HepG2 (cell line): ENCODE results near the gene CCDC201. TPM values are rescaled to one million over a fixed set of nuclear protein-coding genes. Genes with fewer than 3 reads are reported as not detected.

Experiments
- ATAC-seq: fragments of 200-7000 bp; cut with Tn5 transposase; 3 replicates; pipeline ENCODE4 v1.9.1; 2020; ENCODE audit warnings: mild to moderate bottlenecking, moderate library complexity
- BruUV-seq: library from RNA; stranded (reverse); fragments of 400-500 nt; replicated peaks from 2 replicates; lab custom pipeline; 2021; lab: Mats Ljungman, UMichigan
- CTCF ChIA-PET: fragments of 300-600 bp; formaldehyde crosslinking; extraction: SDS; loops from one replicate; lab custom pipeline; 2021; ENCODE audit warnings: low total read pairs, inconsistent platforms, low intra/inter-chr PET ratio; lab: Yijun Ruan, JAX
- POLR2A ChIA-PET: fragments of 350-600 bp; sonication (Branson Sonifier 250); formaldehyde crosslinking; loops from one replicate; lab custom pipeline; 2020; ENCODE audit warnings: antibody characterized with exemption, inconsistent platforms; lab: Yijun Ruan, JAX
- DNase-seq: peaks from one replicate; pipeline ENCODE4 v3.0.0-alpha.2; 2015; ENCODE audit warnings: low spot score
- FAIRE-seq: peaks from 3 replicates; lab custom pipeline; 2011; peaks lifted over from hg19 to GRCh38; lab: Jason Lieb, UNC
- H2AFZ ChIP-seq: one replicate; pipeline ENCODE4 v1.6.1; 2011; ENCODE audit warnings: low read length, inconsistent platforms
- H3K27ac ChIP-seq: fragments of 300-600 bp; 3 replicates; pipeline ENCODE4 v1.8.0; 2011; ENCODE audit warnings: mixed run types, mild to moderate bottlenecking, mixed read lengths, low read length, inconsistent platforms; ENCODE audit not compliant: insufficient read depth; ENCODE audit errors: extremely low read length
- H3K27me3 ChIP-seq, 2 experiments: fragments of 200-600 bp in 1 of 2; 2 replicates in 1 of 2; 3 replicates in 1 of 2; pipeline versions ENCODE4 v1.6.0 to v1.8.0; 2011; ENCODE audit warnings: low read length in 2 of 2, mild to moderate bottlenecking in 2 of 2, moderate library complexity in 2 of 2, inconsistent platforms in 1 of 2; ENCODE audit not compliant: insufficient read depth in 2 of 2, control insufficient read depth in 1 of 2
- H3K36me3 ChIP-seq, 2 experiments: fragments of 200-600 bp in 1 of 2; replicated peaks in 1 of 2; 2 replicates in 1 of 2; 3 replicates in 1 of 2; pipeline versions ENCODE4 v1.5.1 to v1.8.0; 2011; ENCODE audit warnings: low read length in 2 of 2, inconsistent platforms in 1 of 2; ENCODE audit not compliant: insufficient read depth in 2 of 2, control insufficient read depth in 1 of 2
- H3K4me1 ChIP-seq: 2 replicates; pipeline ENCODE4 v1.5.1; 2012; ENCODE audit warnings: low read length, inconsistent platforms; ENCODE audit not compliant: insufficient read depth
- H3K4me2 ChIP-seq: 2 replicates; pipeline ENCODE4 v1.6.0; 2011; ENCODE audit warnings: low read depth, low read length, inconsistent platforms
- H3K4me3 ChIP-seq, 3 experiments: fragments of 200-600 bp in 1 of 3; sonication (generic), shearing (Covaris generic) in 1 of 3; replicated peaks in 1 of 3; 2 replicates each; pipeline ENCODE4 v1.5.1; 2011 to 2016; ENCODE audit warnings: low read length in 3 of 3, inconsistent platforms in 2 of 3, low read depth in 2 of 3, mild to moderate bottlenecking in 2 of 3, control low read depth in 1 of 3, mixed read lengths in 1 of 3; ENCODE audit not compliant: insufficient read depth in 1 of 3
- H3K79me2 ChIP-seq: one replicate; pipeline ENCODE4 v1.6.1; 2011; ENCODE audit warnings: low read length, inconsistent platforms; ENCODE audit not compliant: insufficient read depth
- H3K9ac ChIP-seq: 2 replicates; pipeline ENCODE4 v1.6.0; 2011; ENCODE audit warnings: mild to moderate bottlenecking, low read depth, low read length, inconsistent platforms; ENCODE audit not compliant: insufficient read depth
- H3K9me3 ChIP-seq: 2 replicates; pipeline ENCODE4 v1.5.1; 2012; ENCODE audit warnings: mild to moderate bottlenecking, low read length
- H4K20me1 ChIP-seq: 2 replicates; pipeline ENCODE4 v1.6.0; 2011; ENCODE audit warnings: inconsistent platforms, mild to moderate bottlenecking, low read length, moderate library complexity; ENCODE audit not compliant: insufficient read depth
- ETV5 ChIP-seq: IDR thresholded peaks from 2 replicates; pipeline ENCODE4 v1.6.1; 2018; ENCODE audit warnings: missing biosample characterization, missing genetic modification reagents, inconsistent platforms, borderline replicate concordance
- GZF1 ChIP-seq: sonication (generic); formaldehyde crosslinking; IDR thresholded peaks from 2 replicates; pipeline ENCODE4 v1.5.1; 2020; ENCODE audit warnings: mild to moderate bottlenecking, missing genetic modification reagents
- JUN ChIP-seq: sonication (generic); formaldehyde crosslinking; IDR thresholded peaks from 2 replicates; pipeline ENCODE4 v1.4.0; 2020; ENCODE audit warnings: mild to moderate bottlenecking, missing genetic modification reagents
- KLF9 ChIP-seq: IDR thresholded peaks from 2 replicates; pipeline ENCODE4 v1.6.1; 2016; ENCODE audit warnings: low read depth
- NFYC ChIP-seq: IDR thresholded peaks from 2 replicates; pipeline ENCODE4 v1.6.1; 2016; ENCODE audit warnings: missing genetic modification reagents, missing compliant biosample characterization
- PAF1 ChIP-seq: IDR thresholded peaks from 2 replicates; pipeline ENCODE4 v1.6.1; 2016; ENCODE audit warnings: missing genetic modification reagents, missing compliant biosample characterization
- RELA ChIP-seq: sonication (generic); formaldehyde crosslinking; IDR thresholded peaks from 2 replicates; pipeline ENCODE4 v1.4.0; 2020; ENCODE audit warnings: missing genetic modification reagents
- SAFB2 ChIP-seq: sonication (generic); formaldehyde crosslinking; IDR thresholded peaks from 2 replicates; pipeline ENCODE4 v1.5.1; 2020; ENCODE audit warnings: missing genetic modification reagents, low read depth, mild to moderate bottlenecking, borderline replicate concordance
- ZBTB8A ChIP-seq: sonication (generic); formaldehyde crosslinking; IDR thresholded peaks from 2 replicates; pipeline ENCODE4 v1.4.0; 2020; ENCODE audit warnings: mild to moderate bottlenecking, low read depth, missing genetic modification reagents, borderline replicate concordance
- ZC3H13 ChIP-seq: sonication (generic); formaldehyde crosslinking; IDR thresholded peaks from 2 replicates; pipeline ENCODE4 v1.8.1; 2023; ENCODE audit warnings: mild to moderate bottlenecking, missing genetic modification reagents, moderate library complexity
- ZNF136 ChIP-seq: sonication (generic); formaldehyde crosslinking; IDR thresholded peaks from 2 replicates; pipeline ENCODE4 v1.8.1; 2022; ENCODE audit warnings: low read depth, mild to moderate bottlenecking, moderate library complexity, missing genetic modification reagents
- ZNF432 ChIP-seq: sonication (generic); formaldehyde crosslinking; IDR thresholded peaks from 2 replicates; pipeline ENCODE4 v1.5.0; 2020; ENCODE audit warnings: missing genetic modification reagents, mild to moderate bottlenecking, borderline replicate concordance
- ZNF737 ChIP-seq: sonication (generic); formaldehyde crosslinking; IDR thresholded peaks from 2 replicates; pipeline ENCODE4 v1.5.0; 2020; ENCODE audit warnings: missing genetic modification reagents, mild to moderate bottlenecking, borderline replicate concordance
- ZNF792 ChIP-seq: IDR thresholded peaks from 2 replicates; pipeline ENCODE4 v1.6.1; 2016
- WGBS: methylation state at CpG from one replicate; pipeline ENCODE4 v1.1.6; 2017; ENCODE audit warnings: low lambda C conversion rate; 5-methylcytosine and 5-hydroxymethylcytosine counted together
- in situ Hi-C: cut with HindIII; loops from 2 replicates; pipeline ENCODE4 v1.10.0; 2017; ENCODE audit warnings: low pct_unique_long_range_greater_than_20kb; ENCODE audit not compliant: extremely low pct_ligation_motif_present
- intact Hi-C: fragments of 100-400 bp; cut with micrococcal nuclease; formaldehyde crosslinking; loops from one replicate; pipeline ENCODE4 v1.10.0; 2022; ENCODE audit not compliant: unreplicated experiment
- polyA plus RNA-seq, 8 experiments: library from polyadenylated mRNA; depleted of rRNA in 3 of 8; stranded (reverse) in 7 of 8; unstranded in 1 of 8; fragments of >200 nt; fragmentation: Illumina TruSeq in 4 of 8; extraction: Trizol in 4 of 8; gene quantifications; 2 replicates each; pipeline versions ENCODE4 v1.2.1 to v1.2.3, GENCODE V29; 2011 to 2016; ENCODE audit warnings: low read depth in 4 of 8, missing spikeins in 1 of 8, mixed read lengths in 1 of 8; ENCODE audit not compliant: insufficient read depth in 1 of 8
- total RNA-seq, 5 experiments: library from RNA; depleted of rRNA; stranded (reverse); fragments of >200 nt; fragmentation: Illumina TruSeq; extraction: Trizol; gene quantifications; 2 replicates each; pipeline ENCODE4 v1.2.3, GENCODE V29; 2016; ENCODE audit warnings: low read depth in 1 of 5
- TF ChIP-seq, protein P1 (sequence below): sonication (generic); formaldehyde crosslinking; IDR thresholded peaks from 2 replicates; pipeline ENCODE4 v1.5.1; 2020; ENCODE audit warnings: mild to moderate bottlenecking, moderate library complexity, missing genetic modification reagents
- TF ChIP-seq, protein P2 (sequence below): sonication (generic); formaldehyde crosslinking; IDR thresholded peaks from 2 replicates; pipeline ENCODE4 v1.5.0; 2020; ENCODE audit warnings: mild to moderate bottlenecking, low read depth, missing genetic modification reagents, borderline replicate concordance
- TF ChIP-seq, protein P3 (sequence below): sonication (generic); formaldehyde crosslinking; IDR thresholded peaks from 2 replicates; pipeline ENCODE4 v1.9.0; 2021; ENCODE audit warnings: missing genetic modification reagents, mild to moderate bottlenecking, borderline replicate concordance
- TF ChIP-seq, protein P4 (sequence below): sonication (generic); formaldehyde crosslinking; IDR thresholded peaks from 2 replicates; pipeline ENCODE4 v1.5.0; 2020; ENCODE audit warnings: mild to moderate bottlenecking, missing genetic modification reagents, borderline replicate concordance

CCDC201 gene
- total and polyA plus RNA-seq, 2 of the 13 experiments (the other 11 are each of a cell fraction or from before 2014, with no cell fraction given), result 0.92 TPM; not detected in 1

DNA sequence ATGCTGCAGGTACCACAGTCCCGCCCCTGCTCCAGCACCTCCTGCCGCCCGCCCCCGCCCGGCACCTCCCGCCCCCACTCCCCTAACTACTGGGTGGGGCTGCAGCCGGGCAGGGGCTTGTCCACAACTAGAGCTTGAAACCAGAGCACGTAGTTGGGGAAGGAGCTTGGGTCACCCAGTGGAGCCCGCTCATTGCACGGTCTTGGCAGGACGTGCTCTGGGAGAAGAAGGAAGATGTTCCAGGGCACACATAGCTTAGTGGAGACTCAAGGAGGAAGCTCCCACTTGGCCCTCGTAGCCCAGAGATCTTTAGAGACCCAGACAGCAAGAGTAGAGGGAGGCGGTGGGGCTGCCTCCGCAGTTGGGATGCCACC, 16.1 kb upstream of the CCDC201 start:
- H3K4me2 ChIP-seq, result peak overlapping the region; percentile 98
- peaks cover 79% of the 10 kb centered on the region for H3K4me1 ChIP-seq
- ATAC-seq, result no peak
- peak overlapping the region; percentile 95 for H3K9ac ChIP-seq
- no TSS peak for BruUV-seq
- FAIRE-seq, result no peak
- peaks cover 40% of the 10 kb centered on the region for H4K20me1 ChIP-seq
- peak overlapping the region; percentile 61 to 89 (median 84) for H3K4me3 ChIP-seq
- H2AFZ ChIP-seq, result no peak overlapping the region
- intact Hi-C loops, result no loop called here
- peak overlapping the region; percentile 99 for H3K27ac ChIP-seq
- CTCF ChIA-PET, result no interaction called here
- WGBS, result 3% methylated on average over 8 of the region's 14 CpGs
- no peaks in the 10 kb centered on the region; a peak in 1 of 5 replicates for H3K27me3 ChIP-seq
- H3K9me3 ChIP-seq, result no peaks in the 10 kb centered on the region
- in situ Hi-C loops, result loop anchor here (5.0 kb wide), 1 partner anchor 83 kb away; no protein-coding TSS in a partner anchor
- DNase-seq, result no peak
- POLR2A ChIA-PET, result interaction anchor here (1.0 to 7.2 kb wide), 10 partner anchors 8 to 1582 kb away, joined by 3 to 118 read pairs (median 12); partner anchors contain the start of gene CCDC201
- peaks cover 12% of the 10 kb centered on the region for H3K79me2 ChIP-seq
- peaks cover 0 to 19% of the 10 kb centered on the region in 2 experiments; a peak in 4 of 5 replicates for H3K36me3 ChIP-seq
- TF ChIP-seq PAF1 (CRISPR knock-in tag) (peak; percentile 95), ZC3H13 (peak; percentile 55), ZNF136 (CRISPR knock-in tag) (0 out of 2 replicates have a peak, but pooled peaks have one; percentile 8), NFYC (CRISPR knock-in tag) (no peak), ZBTB8A (CRISPR knock-in tag) (no peak), GZF1 (0 out of 2 replicates have a peak, but pooled peaks have one; percentile 4), SAFB2 (CRISPR knock-in tag) (no peak), ZNF432 (CRISPR knock-in tag) (peak; percentile 23), RELA (CRISPR knock-in tag) (no peak), KLF9 (CRISPR knock-in tag) (no peak), JUN (CRISPR knock-in tag) (no peak), ZNF792 (CRISPR knock-in tag) (no peak), ETV5 (CRISPR knock-in tag) (no peak), ZNF737 (CRISPR knock-in tag) (peak; percentile 96)
- TF ChIP-seq, protein P1, sequence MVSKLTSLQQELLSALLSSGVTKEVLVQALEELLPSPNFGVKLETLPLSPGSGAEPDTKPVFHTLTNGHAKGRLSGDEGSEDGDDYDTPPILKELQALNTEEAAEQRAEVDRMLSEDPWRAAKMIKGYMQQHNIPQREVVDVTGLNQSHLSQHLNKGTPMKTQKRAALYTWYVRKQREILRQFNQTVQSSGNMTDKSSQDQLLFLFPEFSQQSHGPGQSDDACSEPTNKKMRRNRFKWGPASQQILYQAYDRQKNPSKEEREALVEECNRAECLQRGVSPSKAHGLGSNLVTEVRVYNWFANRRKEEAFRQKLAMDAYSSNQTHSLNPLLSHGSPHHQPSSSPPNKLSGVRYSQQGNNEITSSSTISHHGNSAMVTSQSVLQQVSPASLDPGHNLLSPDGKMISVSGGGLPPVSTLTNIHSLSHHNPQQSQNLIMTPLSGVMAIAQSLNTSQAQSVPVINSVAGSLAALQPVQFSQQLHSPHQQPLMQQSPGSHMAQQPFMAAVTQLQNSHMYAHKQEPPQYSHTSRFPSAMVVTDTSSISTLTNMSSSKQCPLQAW (CRISPR knock-in tag), result peak; percentile 37; the same call in 1 of the 2 replicates
- TF ChIP-seq, protein P2, sequence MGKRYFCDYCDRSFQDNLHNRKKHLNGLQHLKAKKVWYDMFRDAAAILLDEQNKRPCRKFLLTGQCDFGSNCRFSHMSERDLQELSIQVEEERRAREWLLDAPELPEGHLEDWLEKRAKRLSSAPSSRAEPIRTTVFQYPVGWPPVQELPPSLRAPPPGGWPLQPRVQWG, result 0 out of 2 replicates have a peak, but pooled peaks have one; percentile 33
- TF ChIP-seq, protein P3, sequence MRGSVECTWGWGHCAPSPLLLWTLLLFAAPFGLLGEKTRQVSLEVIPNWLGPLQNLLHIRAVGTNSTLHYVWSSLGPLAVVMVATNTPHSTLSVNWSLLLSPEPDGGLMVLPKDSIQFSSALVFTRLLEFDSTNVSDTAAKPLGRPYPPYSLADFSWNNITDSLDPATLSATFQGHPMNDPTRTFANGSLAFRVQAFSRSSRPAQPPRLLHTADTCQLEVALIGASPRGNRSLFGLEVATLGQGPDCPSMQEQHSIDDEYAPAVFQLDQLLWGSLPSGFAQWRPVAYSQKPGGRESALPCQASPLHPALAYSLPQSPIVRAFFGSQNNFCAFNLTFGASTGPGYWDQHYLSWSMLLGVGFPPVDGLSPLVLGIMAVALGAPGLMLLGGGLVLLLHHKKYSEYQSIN, result no peak
- TF ChIP-seq, protein P4, sequence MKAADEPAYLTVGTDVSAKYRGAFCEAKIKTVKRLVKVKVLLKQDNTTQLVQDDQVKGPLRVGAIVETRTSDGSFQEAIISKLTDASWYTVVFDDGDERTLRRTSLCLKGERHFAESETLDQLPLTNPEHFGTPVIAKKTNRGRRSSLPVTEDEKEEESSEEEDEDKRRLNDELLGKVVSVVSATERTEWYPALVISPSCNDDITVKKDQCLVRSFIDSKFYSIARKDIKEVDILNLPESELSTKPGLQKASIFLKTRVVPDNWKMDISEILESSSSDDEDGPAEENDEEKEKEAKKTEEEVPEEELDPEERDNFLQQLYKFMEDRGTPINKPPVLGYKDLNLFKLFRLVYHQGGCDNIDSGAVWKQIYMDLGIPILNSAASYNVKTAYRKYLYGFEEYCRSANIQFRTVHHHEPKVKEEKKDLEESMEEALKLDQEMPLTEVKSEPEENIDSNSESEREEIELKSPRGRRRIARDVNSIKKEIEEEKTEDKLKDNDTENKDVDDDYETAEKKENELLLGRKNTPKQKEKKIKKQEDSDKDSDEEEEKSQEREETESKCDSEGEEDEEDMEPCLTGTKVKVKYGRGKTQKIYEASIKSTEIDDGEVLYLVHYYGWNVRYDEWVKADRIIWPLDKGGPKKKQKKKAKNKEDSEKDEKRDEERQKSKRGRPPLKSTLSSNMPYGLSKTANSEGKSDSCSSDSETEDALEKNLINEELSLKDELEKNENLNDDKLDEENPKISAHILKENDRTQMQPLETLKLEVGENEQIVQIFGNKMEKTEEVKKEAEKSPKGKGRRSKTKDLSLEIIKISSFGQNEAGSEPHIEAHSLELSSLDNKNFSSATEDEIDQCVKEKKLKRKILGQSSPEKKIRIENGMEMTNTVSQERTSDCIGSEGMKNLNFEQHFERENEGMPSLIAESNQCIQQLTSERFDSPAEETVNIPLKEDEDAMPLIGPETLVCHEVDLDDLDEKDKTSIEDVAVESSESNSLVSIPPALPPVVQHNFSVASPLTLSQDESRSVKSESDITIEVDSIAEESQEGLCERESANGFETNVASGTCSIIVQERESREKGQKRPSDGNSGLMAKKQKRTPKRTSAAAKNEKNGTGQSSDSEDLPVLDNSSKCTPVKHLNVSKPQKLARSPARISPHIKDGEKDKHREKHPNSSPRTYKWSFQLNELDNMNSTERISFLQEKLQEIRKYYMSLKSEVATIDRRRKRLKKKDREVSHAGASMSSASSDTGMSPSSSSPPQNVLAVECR, result no peak
